Spleen (tissue), 11 donors: ENCODE results near the gene BMX. TPM values are rescaled to one million over a fixed set of nuclear protein-coding genes. Genes with fewer than 3 reads are reported as not detected.

Experiments
- DNase-seq: peaks from one replicate; pipeline ENCODE4 v3.0.0-alpha.2; 2020
- H3K27ac ChIP-seq, 8 donors: fragments of 200-600 bp; sonication (generic) in 7 of 8; 1 replicate in 4 of 8; 2 replicates in 4 of 8; pipeline versions ENCODE4 v1.5.0 to v1.8.0; 2016 to 2021; ENCODE audit warnings: inconsistent platforms in 4 of 8, mild to moderate bottlenecking in 4 of 8, moderate library complexity in 1 of 8
- H3K27me3 ChIP-seq, 7 donors: fragments of 200-600 bp; sonication (generic) in 6 of 7; replicated peaks in 1 of 7; 1 replicate in 4 of 7; 2 replicates in 3 of 7; pipeline versions ENCODE4 v1.5.0 to v1.8.0; 2016 to 2021; ENCODE audit warnings: inconsistent platforms in 3 of 7, mild to moderate bottlenecking in 1 of 7
- H3K36me3 ChIP-seq, 6 donors: fragments of 200-600 bp; sonication (generic) in 5 of 6; 1 replicate in 4 of 6; 2 replicates in 2 of 6; pipeline versions ENCODE4 v1.5.0 to v1.8.0; 2016 to 2021; ENCODE audit warnings: inconsistent platforms in 2 of 6
- H3K4me1 ChIP-seq, 6 donors: fragments of 200-600 bp; sonication (generic) in 5 of 6; 1 replicate in 3 of 6; 2 replicates in 3 of 6; pipeline versions ENCODE4 v1.5.0 to v1.8.0; 2016 to 2021; ENCODE audit warnings: inconsistent platforms in 3 of 6
- H3K4me3 ChIP-seq, 8 donors: fragments of 200-600 bp; sonication (generic) in 7 of 8; 1 replicate in 4 of 8; 2 replicates in 4 of 8; pipeline versions ENCODE4 v1.5.0 to v1.8.0; 2016 to 2021; ENCODE audit warnings: inconsistent platforms in 4 of 8, mild to moderate bottlenecking in 4 of 8, moderate library complexity in 2 of 8
- H3K9me3 ChIP-seq, 8 donors: fragments of 200-600 bp; sonication (generic) in 7 of 8; 1 replicate in 4 of 8; 2 replicates in 4 of 8; pipeline versions ENCODE4 v1.5.0 to v1.8.0; 2016 to 2021; ENCODE audit warnings: inconsistent platforms in 4 of 8
- POLR2A ChIP-seq, 3 donors: fragments of 450-650 bp; IDR thresholded peaks; one replicate each; pipeline ENCODE4 v1.5.1; 2017; ENCODE audit warnings: antibody characterized with exemption in 3 of 3, mild to moderate bottlenecking in 1 of 3
- POLR2AphosphoS5 ChIP-seq, 3 donors: sonication (generic); formaldehyde crosslinking; IDR thresholded peaks; one replicate each; pipeline ENCODE4 v1.5.1; 2017; ENCODE audit warnings: antibody characterized with exemption in 3 of 3
- WGBS, 5 donors: extraction: QIAGEN DNeasy Blood & Tissue Kit in 3 of 5; methylation state at CpG; one replicate each; pipeline versions ENCODE4 v1.1.5 to v1.1.7; 2013 to 2018; 5-methylcytosine and 5-hydroxymethylcytosine counted together
- intact Hi-C: fragments of 100-400 bp; cut with DNase I; formaldehyde crosslinking; loops from one replicate; pipeline ENCODE4 v1.15.0; 2023; ENCODE audit warnings: low total_unique reads
- polyA plus RNA-seq, 3 donors: library from polyadenylated mRNA; stranded (reverse); fragments of 200-250 nt; gene quantifications; one replicate each; pipeline ENCODE4 v1.2.1, GENCODE V29; 2013
- total RNA-seq, 7 donors: library from RNA; depleted of rRNA in 3 of 7; stranded (reverse); fragments of >200 nt in 3 of 7; fragmentation: NEBNext Ultra II Directional in 4 of 7; extraction: Animal tissue kit (Norgen Biotek cat#: 25700) in 4 of 7; gene quantifications; one replicate each; pipeline versions ENCODE4 v1.1.0 to v1.2.1, GENCODE V29; 2016 to 2021
- TF ChIP-seq, protein P1 (sequence below), 11 experiments: fragments of 200-600 bp in 7 of 11; fragments of 450-650 bp in 4 of 11; sonication (generic) in 4 of 11; IDR thresholded peaks in 8 of 11; conservative IDR thresholded peaks in 3 of 11; 1 replicate in 7 of 11; 2 replicates in 4 of 11; pipeline versions ENCODE4 v1.4.0 to v1.8.0; 2016 to 2021; ENCODE audit warnings: antibody characterized with exemption in 11 of 11, inconsistent platforms in 4 of 11, mild to moderate bottlenecking in 1 of 11
- donor health status: healthy with polysubstance abuse.
- donor health status: DM: no; HTN: no; CAD: no; lungs with moderate emphysema.
- donor health status: DM: no; HTN: no; CAD: no.
- donor health status: Bipolar disorder and iron deficiency.
- donor health status: healthy.
- donor health status: DM: no; HTN: no; CAD: no.
- donor health status: DM: yes; HTN: yes; CAD: no.

BMX gene
- total and polyA plus RNA-seq, 10 donors, result 0.67 to 7.4 (median 2.6) TPM

DNA sequence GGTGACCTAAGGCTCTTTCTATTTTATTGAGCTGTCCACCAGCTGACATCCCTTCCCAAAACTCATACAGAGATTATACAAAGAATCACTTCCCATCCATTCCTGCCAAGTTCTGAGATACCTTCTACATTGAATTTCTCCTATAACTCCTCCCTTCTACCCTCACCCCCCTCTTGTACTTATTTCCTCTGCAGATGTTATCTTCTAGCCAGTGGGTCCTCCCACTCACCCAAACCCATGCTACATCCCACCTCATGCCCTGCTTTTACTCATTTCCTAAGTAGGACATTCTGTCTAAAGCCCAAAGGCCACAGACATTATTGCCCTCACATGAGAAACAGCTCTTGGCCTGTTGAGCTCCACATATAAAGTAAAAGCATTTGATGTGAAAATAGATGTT lies 28.6 kb downstream of the BMX start:
- H3K4me1 ChIP-seq, result peaks cover 0 to 5% (median 0%) of the 10 kb centered on the region in 6 donors
- H3K36me3 ChIP-seq, result peaks cover 0 to 15% (median 0%) of the 10 kb centered on the region in 6 donors
- TF ChIP-seq, protein P1, sequence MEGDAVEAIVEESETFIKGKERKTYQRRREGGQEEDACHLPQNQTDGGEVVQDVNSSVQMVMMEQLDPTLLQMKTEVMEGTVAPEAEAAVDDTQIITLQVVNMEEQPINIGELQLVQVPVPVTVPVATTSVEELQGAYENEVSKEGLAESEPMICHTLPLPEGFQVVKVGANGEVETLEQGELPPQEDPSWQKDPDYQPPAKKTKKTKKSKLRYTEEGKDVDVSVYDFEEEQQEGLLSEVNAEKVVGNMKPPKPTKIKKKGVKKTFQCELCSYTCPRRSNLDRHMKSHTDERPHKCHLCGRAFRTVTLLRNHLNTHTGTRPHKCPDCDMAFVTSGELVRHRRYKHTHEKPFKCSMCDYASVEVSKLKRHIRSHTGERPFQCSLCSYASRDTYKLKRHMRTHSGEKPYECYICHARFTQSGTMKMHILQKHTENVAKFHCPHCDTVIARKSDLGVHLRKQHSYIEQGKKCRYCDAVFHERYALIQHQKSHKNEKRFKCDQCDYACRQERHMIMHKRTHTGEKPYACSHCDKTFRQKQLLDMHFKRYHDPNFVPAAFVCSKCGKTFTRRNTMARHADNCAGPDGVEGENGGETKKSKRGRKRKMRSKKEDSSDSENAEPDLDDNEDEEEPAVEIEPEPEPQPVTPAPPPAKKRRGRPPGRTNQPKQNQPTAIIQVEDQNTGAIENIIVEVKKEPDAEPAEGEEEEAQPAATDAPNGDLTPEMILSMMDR (IDR thresholded peaks at IDR 0.05 in 8 of 11, conservative IDR thresholded peaks at IDR 0.05 in 3 of 11), result no peak
- TF ChIP-seq POLR2AphosphoS5 (IDR thresholded peaks at IDR 0.05) (no peak), POLR2A (IDR thresholded peaks at IDR 0.05) (no peak)
- H3K4me3 ChIP-seq, result no peak overlapping the region
- DNase-seq, result no peak
- H3K27ac ChIP-seq, result no peak overlapping the region
- H3K9me3 ChIP-seq, result no peaks in the 10 kb centered on the region
- peaks cover 0 to 4% (median 0%) of the 10 kb centered on the region in 7 donors for H3K27me3 ChIP-seq
- intact Hi-C loops, result no loop called here

DNA sequence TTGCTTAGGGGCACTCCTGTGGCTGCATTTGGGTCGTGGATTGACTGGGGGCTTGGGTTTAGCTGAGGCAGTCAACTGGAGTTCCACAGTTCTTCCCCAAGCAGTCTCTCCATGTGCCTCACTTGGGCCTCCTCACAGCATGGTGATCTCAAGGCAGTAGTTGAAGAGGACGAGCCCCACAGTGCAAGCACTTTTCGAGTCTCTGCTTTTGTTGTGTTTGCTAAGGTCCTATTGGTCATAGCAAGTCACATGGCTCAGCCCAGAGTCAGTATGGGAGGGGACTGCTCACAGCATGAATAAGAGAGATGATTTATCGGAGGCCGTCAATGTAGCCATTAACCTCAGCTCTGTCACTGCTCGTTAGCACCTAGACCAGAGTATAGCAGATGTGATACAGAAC lies 29.7 kb downstream of the BMX start:
- Histone ChIP-seq H3K27ac (no peak overlapping the region), H3K27me3 (peaks cover 0 to 4% (median 0%) of the 10 kb centered on the region in 7 donors), H3K9me3 (no peaks in the 10 kb centered on the region), H3K4me3 (no peak overlapping the region), H3K4me1 (no peaks in the 10 kb centered on the region), H3K36me3 (peaks cover 0 to 12% (median 0%) of the 10 kb centered on the region in 6 donors)
- no peak for TF ChIP-seq POLR2A (IDR thresholded peaks at IDR 0.05)
- no peak for TF ChIP-seq POLR2AphosphoS5 (IDR thresholded peaks at IDR 0.05)
- TF ChIP-seq, protein P1 (IDR thresholded peaks at IDR 0.05 in 8 of 11, conservative IDR thresholded peaks at IDR 0.05 in 3 of 11), result no peak
- intact Hi-C loops, result no loop called here
- 70 to 90% (median 87%) methylated on average over 4 to 6 of the region's 6 CpGs for WGBS, 5 donors
- no peak for DNase-seq

DNA sequence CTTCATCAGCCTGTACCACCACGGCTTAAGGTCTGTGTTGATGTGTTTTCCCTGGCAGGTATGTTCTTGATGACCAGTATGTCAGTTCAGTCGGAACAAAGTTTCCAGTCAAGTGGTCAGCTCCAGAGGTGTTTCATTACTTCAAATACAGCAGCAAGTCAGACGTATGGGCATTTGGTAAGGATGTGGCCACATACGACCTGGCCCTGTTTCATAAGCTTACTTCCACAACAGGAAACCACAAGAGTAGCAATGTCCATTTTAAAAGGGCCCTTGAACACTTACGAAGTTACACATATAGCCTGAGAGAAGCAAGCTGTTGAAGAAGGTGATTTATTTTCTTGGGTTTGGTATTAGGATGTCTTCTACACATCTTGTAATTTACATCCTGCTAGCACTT lies 46.1 kb downstream of the BMX start:
- Histone ChIP-seq H3K9me3 (no peaks in the 10 kb centered on the region), H3K4me3 (no peak overlapping the region), H3K27ac (peak overlapping the region in 5 of 8 donors; percentile 6 to 77 (median 69)), H3K36me3 (no peaks in the 10 kb centered on the region), H3K27me3 (peaks cover 0 to 10% (median 0%) of the 10 kb centered on the region in 7 donors), H3K4me1 (no peaks in the 10 kb centered on the region)
- TF ChIP-seq POLR2AphosphoS5 (IDR thresholded peaks at IDR 0.05), result peak in 1 of 3 donors; percentile 15
- TF ChIP-seq, protein P1 (IDR thresholded peaks at IDR 0.05 in 8 of 11, conservative IDR thresholded peaks at IDR 0.05 in 3 of 11), result no peak
- no peak for DNase-seq
- WGBS, 5 donors, result 37 to 59% (median 53%) methylated on average over 5 of the region's 5 CpGs
- intact Hi-C loops, result no loop called here

DNA sequence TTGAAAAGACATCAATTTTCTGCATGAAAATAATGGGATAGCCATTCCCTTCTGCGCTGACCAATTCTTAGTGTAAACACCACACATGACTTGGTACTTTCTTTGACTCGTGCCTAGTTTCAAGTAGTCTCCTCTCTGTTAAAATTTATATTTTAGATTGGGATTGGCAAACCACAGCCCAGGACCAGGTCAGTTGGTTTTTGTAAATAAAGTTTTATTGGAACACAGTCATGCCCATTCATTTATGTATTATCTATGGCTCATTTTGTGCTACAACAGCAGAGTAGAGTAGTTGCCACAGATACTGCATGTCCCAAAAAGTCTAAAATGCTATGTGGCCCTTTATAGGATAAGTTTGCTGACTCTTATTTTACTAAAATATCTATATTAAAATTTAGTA lies 46.7 kb downstream of the BMX start:
- intact Hi-C loops, result no loop called here
- Histone ChIP-seq H3K27me3 (peaks cover 0 to 10% (median 0%) of the 10 kb centered on the region in 7 donors), H3K4me1 (no peaks in the 10 kb centered on the region), H3K36me3 (no peaks in the 10 kb centered on the region), H3K27ac (peak overlapping the region in 5 of 8 donors; percentile 3 to 77 (median 69)), H3K4me3 (no peak overlapping the region), H3K9me3 (no peaks in the 10 kb centered on the region)
- DNase-seq, result no peak
- 69 to 88% (median 76%) methylated on average over 2 of the region's 2 CpGs for WGBS, 5 donors
- TF ChIP-seq, protein P1 (IDR thresholded peaks at IDR 0.05 in 8 of 11, conservative IDR thresholded peaks at IDR 0.05 in 3 of 11), result no peak
- TF ChIP-seq POLR2A (IDR thresholded peaks at IDR 0.05) (no peak), POLR2AphosphoS5 (IDR thresholded peaks at IDR 0.05) (no peak)
